WI38 (cell line): ENCODE data around the gene ANKRD23.

Experiments
- H3K4me3 ChIP-seq: 2 replicates; pipeline ENCODE4 v1.5.1; 2011; ENCODE audit warnings: low read depth, mild to moderate bottlenecking, control low read depth, low read length
- TF ChIP-seq, protein P1 (sequence below): IDR thresholded peaks from 2 replicates; pipeline ENCODE4 v1.5.1; 2012; ENCODE audit warnings: low read depth, mild to moderate bottlenecking, control low read depth, low read length

ANKRD23 gene

DNA sequence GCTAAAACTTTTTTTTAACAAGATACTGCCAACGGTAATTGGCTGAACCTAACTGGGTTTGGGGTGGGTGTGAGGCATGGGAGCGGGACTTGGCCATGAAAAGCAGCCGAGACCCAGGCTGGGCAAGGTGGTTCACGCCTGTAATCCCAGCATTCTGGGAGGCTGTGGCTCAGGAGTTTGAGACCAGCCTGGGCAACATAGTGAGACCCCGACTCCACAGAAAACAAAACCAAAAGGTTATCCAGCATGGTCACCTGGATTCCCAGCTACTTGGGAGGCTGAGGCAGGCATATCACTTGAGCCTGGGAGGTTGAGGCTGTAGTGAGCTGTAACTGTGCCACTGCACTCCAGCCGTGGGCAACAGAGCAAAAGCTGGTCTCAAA, 37.1 kb upstream of the ANKRD23 start:
- H3K4me3 ChIP-seq = no peak overlapping the region
- TF ChIP-seq, protein P1, sequence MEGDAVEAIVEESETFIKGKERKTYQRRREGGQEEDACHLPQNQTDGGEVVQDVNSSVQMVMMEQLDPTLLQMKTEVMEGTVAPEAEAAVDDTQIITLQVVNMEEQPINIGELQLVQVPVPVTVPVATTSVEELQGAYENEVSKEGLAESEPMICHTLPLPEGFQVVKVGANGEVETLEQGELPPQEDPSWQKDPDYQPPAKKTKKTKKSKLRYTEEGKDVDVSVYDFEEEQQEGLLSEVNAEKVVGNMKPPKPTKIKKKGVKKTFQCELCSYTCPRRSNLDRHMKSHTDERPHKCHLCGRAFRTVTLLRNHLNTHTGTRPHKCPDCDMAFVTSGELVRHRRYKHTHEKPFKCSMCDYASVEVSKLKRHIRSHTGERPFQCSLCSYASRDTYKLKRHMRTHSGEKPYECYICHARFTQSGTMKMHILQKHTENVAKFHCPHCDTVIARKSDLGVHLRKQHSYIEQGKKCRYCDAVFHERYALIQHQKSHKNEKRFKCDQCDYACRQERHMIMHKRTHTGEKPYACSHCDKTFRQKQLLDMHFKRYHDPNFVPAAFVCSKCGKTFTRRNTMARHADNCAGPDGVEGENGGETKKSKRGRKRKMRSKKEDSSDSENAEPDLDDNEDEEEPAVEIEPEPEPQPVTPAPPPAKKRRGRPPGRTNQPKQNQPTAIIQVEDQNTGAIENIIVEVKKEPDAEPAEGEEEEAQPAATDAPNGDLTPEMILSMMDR = no peak

- H3K4me3 ChIP-seq = no peak overlapping the region
- TF ChIP-seq, protein P1 = no peak
Measured at GRCh38 chr2:96879545-96880040, 35.8 kb upstream of the ANKRD23 start.

DNA sequence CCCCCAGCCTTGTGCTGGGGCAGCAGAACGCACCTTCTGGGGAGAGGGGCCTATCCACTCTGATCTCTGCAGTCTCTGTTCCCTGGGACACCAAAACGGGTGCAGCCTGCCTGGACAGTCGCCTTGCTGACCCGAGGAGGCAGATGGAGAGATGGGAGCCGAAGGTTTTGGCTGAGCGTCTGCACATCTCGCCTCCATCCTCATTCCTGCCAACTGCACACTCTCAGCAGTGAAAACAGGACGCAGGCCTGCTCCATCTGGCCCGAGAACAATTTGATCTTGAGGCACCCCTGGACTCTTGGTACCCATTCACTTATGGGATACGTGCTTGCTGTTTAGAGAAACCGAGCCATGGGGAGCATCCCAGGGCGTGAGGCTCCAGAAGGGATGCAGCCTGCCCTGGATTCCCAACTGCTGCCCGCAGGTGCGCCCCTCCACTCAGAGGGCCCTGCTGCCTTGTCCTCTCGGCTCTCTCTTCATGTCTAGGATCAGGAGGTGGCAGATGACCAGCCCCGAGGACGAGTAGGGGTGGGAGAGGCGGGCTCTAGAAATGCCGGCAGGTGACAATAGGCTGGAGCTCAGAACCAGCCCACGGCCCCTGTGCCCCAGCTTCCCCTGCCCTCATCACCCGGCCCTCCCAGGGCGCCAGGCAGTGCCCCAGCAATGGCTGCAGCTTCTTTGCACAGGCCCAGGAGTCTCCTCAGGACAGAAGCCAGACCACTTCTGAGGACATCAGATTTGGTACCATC, 35.1 kb upstream of the ANKRD23 start:
- TF ChIP-seq, protein P1 = no peak
- no peak overlapping the region for H3K4me3 ChIP-seq

GRCh38 chr2:96878171-96878570, 34.4 kb upstream of the ANKRD23 start:
- no peak overlapping the region for H3K4me3 ChIP-seq
- TF ChIP-seq, protein P1 = no peak

DNA sequence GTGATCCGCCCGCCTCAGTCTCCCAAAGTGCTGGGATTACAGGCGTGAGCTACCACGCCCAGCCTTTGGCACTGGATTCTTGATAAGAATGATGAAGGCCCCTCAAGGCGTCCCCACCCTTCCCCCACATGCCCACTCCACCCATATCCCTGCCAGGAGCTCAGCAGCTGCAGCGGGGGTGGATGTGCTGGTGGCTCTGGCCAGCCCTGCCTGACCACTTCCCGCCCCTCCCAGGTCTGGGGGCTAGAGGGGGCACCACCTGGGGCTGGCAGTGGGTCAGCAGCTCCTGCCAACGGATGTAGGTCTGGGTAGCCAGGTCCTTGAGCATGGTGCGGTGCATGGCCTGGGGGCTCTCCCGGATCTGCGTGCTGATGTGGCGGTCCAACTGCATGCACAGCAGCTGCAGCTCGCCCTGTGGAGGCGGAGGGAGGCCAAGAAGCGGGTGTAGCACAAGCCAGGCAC, 33.8 kb upstream of the ANKRD23 start:
- no peak overlapping the region for H3K4me3 ChIP-seq
- TF ChIP-seq, protein P1 = no peak

DNA sequence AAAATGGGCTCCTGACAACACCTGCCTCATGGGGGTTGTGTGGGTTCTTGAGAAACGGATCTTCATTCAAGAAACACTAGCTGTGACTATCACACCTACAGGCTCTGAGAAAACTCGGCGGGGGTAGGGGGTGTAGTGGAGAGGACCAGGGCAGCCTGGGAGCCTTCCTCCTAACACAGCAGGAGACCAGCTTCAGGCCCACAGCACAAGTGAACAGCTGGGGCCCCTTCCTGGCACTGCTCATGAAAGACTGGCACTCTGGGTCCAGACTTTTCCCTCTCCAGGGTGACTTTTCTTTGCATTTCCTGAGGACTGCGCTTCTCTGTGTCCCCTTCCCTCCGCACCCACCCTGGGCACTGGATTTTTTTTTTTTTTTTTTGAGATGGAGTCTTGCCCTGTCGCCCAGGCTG, 33.2 kb upstream of the ANKRD23 start:
- TF ChIP-seq, protein P1 = no peak
- no peak overlapping the region for H3K4me3 ChIP-seq

DNA sequence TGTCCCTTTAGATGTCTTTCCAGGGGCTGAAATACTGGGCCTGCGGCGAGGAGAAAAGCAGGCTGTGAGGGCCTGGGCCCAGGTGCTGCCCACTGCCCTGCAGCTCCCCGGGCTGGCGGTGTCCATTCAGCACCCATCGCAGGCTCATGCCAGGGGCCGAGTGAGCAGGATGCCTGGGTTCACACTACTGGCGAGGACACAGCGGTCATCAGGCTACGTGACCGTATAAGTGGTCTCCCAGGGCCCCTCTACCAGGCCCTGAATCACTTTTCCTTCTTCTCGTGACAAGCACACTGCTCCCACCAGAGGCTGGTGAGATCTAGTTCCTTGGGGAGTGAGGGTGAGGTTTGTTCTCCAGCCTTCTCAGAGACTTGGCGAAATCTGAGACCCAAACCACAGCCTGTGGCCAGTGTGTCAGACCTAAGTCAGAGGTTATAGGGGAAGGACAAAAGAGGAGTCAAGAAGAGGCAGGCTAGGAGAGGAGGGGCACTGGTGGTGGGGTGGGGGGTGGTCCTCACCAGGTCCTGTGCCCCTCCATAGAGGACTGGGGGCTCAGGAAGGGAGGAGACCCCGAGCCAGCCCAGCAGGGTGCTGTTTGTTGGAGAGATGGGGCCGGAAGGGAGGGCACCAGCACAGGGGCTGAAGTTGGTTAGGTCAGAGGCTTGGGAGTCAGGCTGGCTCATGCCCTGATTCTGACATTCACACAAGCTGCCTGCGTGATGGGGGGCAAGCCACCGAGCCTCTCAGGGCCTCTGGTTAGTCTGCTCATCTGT, 32.6 kb upstream of the ANKRD23 start:
- no peak overlapping the region for H3K4me3 ChIP-seq
- TF ChIP-seq, protein P1 = no peak
